Naive thymus-derived CD4-positive, alpha-beta T cell (primary cell): ENCODE measurements around the gene PAGR1. TPM values are rescaled to one million over a fixed set of nuclear protein-coding genes. Genes with fewer than 3 reads are reported as not detected.
"Not testable (repeated sequence)": the region's sequence is repeated elsewhere in the genome, so short reads cannot be mapped to it uniquely, and the experiment has no call there.

Experiments
- ATAC-seq: fragments of 150-1000 bp; cut with Tn5 transposase; 2 replicates; pipeline ENCODE4 v1.10.0; 2021; ENCODE audit warnings: mild to moderate bottlenecking, moderate library complexity
- CTCF ChIA-PET: fragments of 350-600 bp; sonication (Branson Sonifier 250); formaldehyde crosslinking; loops from one replicate; lab custom pipeline; 2021; ENCODE audit warnings: antibody characterized with exemption; lab: Charles Lee
- POLR2A ChIA-PET: fragments of 350-600 bp; sonication (Branson Sonifier 250); formaldehyde crosslinking; loops from one replicate; lab custom pipeline; 2021; ENCODE audit warnings: antibody characterized with exemption, inconsistent platforms; lab: Charles Lee
- DNase-seq, 9 donors: peaks; one replicate each; pipeline versions ENCODE4 v3.0.0 to v3.0.0-alpha.2; 2020 to 2022; ENCODE audit warnings: mixed read lengths in 1 of 9
- H3K27ac ChIP-seq: one replicate; pipeline ENCODE4 v1.7.0; 2013; ENCODE audit warnings: mild to moderate bottlenecking, low read depth, low read length, moderate library complexity
- H3K27me3 ChIP-seq, 2 donors: one replicate each; pipeline ENCODE4 v1.7.0; 2013; ENCODE audit warnings: low read length in 2 of 2, mild to moderate bottlenecking in 2 of 2, moderate library complexity in 2 of 2; ENCODE audit not compliant: control insufficient read depth in 2 of 2, insufficient read depth in 2 of 2
- H3K36me3 ChIP-seq, 3 experiments: 1 replicate in 2 of 3; 2 replicates in 1 of 3; pipeline ENCODE4 v1.7.0; 2013; ENCODE audit warnings: low read length in 3 of 3, mild to moderate bottlenecking in 3 of 3, moderate library complexity in 1 of 3; ENCODE audit not compliant: insufficient read depth in 3 of 3, control insufficient read depth in 2 of 3
- H3K4me1 ChIP-seq, 2 donors: one replicate each; pipeline ENCODE4 v1.7.0; 2013; ENCODE audit warnings: low read length in 2 of 2, mild to moderate bottlenecking in 2 of 2, moderate library complexity in 1 of 2; ENCODE audit not compliant: control insufficient read depth in 2 of 2, insufficient read depth in 2 of 2
- H3K4me3 ChIP-seq: 2 replicates; pipeline ENCODE4 v1.7.0; 2013; ENCODE audit warnings: mild to moderate bottlenecking, low read length
- H3K9me3 ChIP-seq, 3 experiments: 1 replicate in 2 of 3; 2 replicates in 1 of 3; pipeline ENCODE4 v1.7.0; 2013; ENCODE audit warnings: low read length in 3 of 3; ENCODE audit not compliant: control insufficient read depth in 2 of 3
- H3K27ac Mint-ChIP-seq, 9 donors: one replicate each; pipeline ENCODE4 v1.8.0; 2020 to 2022; ENCODE audit warnings: mixed read lengths in 9 of 9, mild to moderate bottlenecking in 8 of 9, moderate library complexity in 5 of 9, inconsistent platforms in 2 of 9
- H3K27me3 Mint-ChIP-seq, 5 donors: one replicate each; pipeline ENCODE4 v1.8.0; 2021 to 2022; ENCODE audit warnings: mixed read lengths in 5 of 5, mild to moderate bottlenecking in 1 of 5
- H3K36me3 Mint-ChIP-seq, 5 donors: one replicate each; pipeline ENCODE4 v1.8.0; 2020 to 2022; ENCODE audit warnings: mixed read lengths in 5 of 5, mild to moderate bottlenecking in 3 of 5, inconsistent platforms in 1 of 5
- H3K4me1 Mint-ChIP-seq, 7 donors: one replicate each; pipeline ENCODE4 v1.8.0; 2020 to 2022; ENCODE audit warnings: mixed read lengths in 7 of 7, mild to moderate bottlenecking in 3 of 7, inconsistent platforms in 1 of 7
- H3K4me3 Mint-ChIP-seq, 10 donors: one replicate each; pipeline ENCODE4 v1.8.0; 2020 to 2022; ENCODE audit warnings: mild to moderate bottlenecking in 10 of 10, mixed read lengths in 10 of 10, moderate library complexity in 6 of 10, inconsistent platforms in 2 of 10
- H3K9me3 Mint-ChIP-seq, 11 donors: one replicate each; pipeline ENCODE4 v1.8.0; 2020 to 2022; ENCODE audit warnings: mixed read lengths in 11 of 11, mild to moderate bottlenecking in 4 of 11, inconsistent platforms in 1 of 11, moderate library complexity in 1 of 11
- intact Hi-C, 2 donors: fragments of 100-400 bp; cut with micrococcal nuclease; formaldehyde crosslinking; loops; one replicate each; pipeline ENCODE4 v1.15.1; 2023
- polyA plus RNA-seq, 2 donors: library from polyadenylated mRNA; unstranded; fragments of 300-500 nt; fragmentation: Illumina TruSeq; gene quantifications; one replicate each; pipeline ENCODE4 v1.2.3, GENCODE V29; 2021
- total RNA-seq, 6 experiments: library from RNA in 5 of 6; stranded (reverse) in 5 of 6; gene quantifications; 1 replicate in 5 of 6; 2 replicates in 1 of 6; pipeline ENCODE4 v1.2.3 and lab custom pipeline; 2021 to 2026

The PAGR1 gene
- total and polyA plus RNA-seq, 7 experiments from 2014 or later = 17.5 to 62.6 (median 37.2) TPM

- H3K4me1 Mint-ChIP-seq = peaks cover 0 to 4% (median 2%) of the 10 kb centered on the region in 7 donors
- Histone ChIP-seq H3K27me3 (no peaks in the 10 kb centered on the region), H3K4me3 (no peak overlapping the region), H3K9me3 (no peaks in the 10 kb centered on the region), H3K36me3 (no peaks in the 10 kb centered on the region), H3K27ac (no peak overlapping the region), H3K4me1 (no peaks in the 10 kb centered on the region)
- no peak overlapping the region for H3K27ac Mint-ChIP-seq
- intact Hi-C loops = no loop called here
- POLR2A ChIA-PET = interaction anchor here (0.6 to 0.8 kb wide), 2 partner anchors 11 to 17 kb away, joined by 4 read pairs; no protein-coding TSS in a partner anchor
- H3K9me3 Mint-ChIP-seq = no peaks in the 10 kb centered on the region
- CTCF ChIA-PET = interaction anchor here (0.6 kb wide), 1 partner anchor 224 kb away, joined by 3 read pairs; no protein-coding TSS in a partner anchor
- H3K4me3 Mint-ChIP-seq = no peak overlapping the region
- DNase-seq = no peak
- peaks cover 0 to 3% (median 0%) of the 10 kb centered on the region in 5 donors for H3K27me3 Mint-ChIP-seq
- ATAC-seq = no peak
- H3K36me3 Mint-ChIP-seq = no peaks in the 10 kb centered on the region
These were observed 52.6 kb downstream of the PAGR1 start for GRCh38 chr16:29868396-29869009.

GRCh38 chr16:29869067-29869466 lies 53.1 kb downstream of the PAGR1 start:
- H3K27ac Mint-ChIP-seq, DNase-seq, H3K4me1 Mint-ChIP-seq, ATAC-seq, H3K4me3 Mint-ChIP-seq, H3K36me3 Mint-ChIP-seq, H3K36me3 ChIP-seq, H3K9me3 ChIP-seq, intact Hi-C loops, POLR2A ChIA-PET, H3K4me3 ChIP-seq, H3K27ac ChIP-seq, CTCF ChIA-PET, H3K27me3 Mint-ChIP-seq, H3K4me1 ChIP-seq, H3K9me3 Mint-ChIP-seq, H3K27me3 ChIP-seq: not testable (repeated sequence)

Other genes starting within 250 kb of the PAGR1 start
- 100 to 1,000 TPM in 4 of 5 experiments, 10 to 100 TPM in 1; 79.5 to 333 (median 124) TPM for gene SPN, start 152.9 kb upstream of the PAGR1 start, total RNA-seq
- 100 to 1,000 TPM in 1 of 2 donors, 10 to 100 TPM in 1; 96.0 to 183 TPM for gene SPN, start 152.9 kb upstream of the PAGR1 start, polyA plus RNA-seq
- gene QPRT, start 137.0 kb upstream of the PAGR1 start, total RNA-seq = 1 to 10 TPM in 3 of 5 experiments, under 1 TPM in 2; 0.57 to 6.5 (median 1.4) TPM
- gene QPRT, start 137.0 kb upstream of the PAGR1 start, polyA plus RNA-seq = under 1 TPM; 0.54 to 0.66 TPM
- 100 to 1,000 TPM in 4 of 5 experiments, 10 to 100 TPM in 1; 63.9 to 228 (median 151) TPM for gene C16orf54, start 70.2 kb upstream of the PAGR1 start, total RNA-seq
- gene C16orf54, start 70.2 kb upstream of the PAGR1 start, polyA plus RNA-seq = 10 to 100 TPM; 43.2 to 44.1 TPM
- gene ZG16, start 37.9 kb upstream of the PAGR1 start, total RNA-seq = not detected
- gene ZG16, start 37.9 kb upstream of the PAGR1 start, polyA plus RNA-seq = not detected
- 100 to 1,000 TPM in 1 of 5 experiments, 10 to 100 TPM in 4; 62.5 to 141 (median 81.3) TPM for gene KIF22, start 25.4 kb upstream of the PAGR1 start, total RNA-seq
- gene KIF22, start 25.4 kb upstream of the PAGR1 start, polyA plus RNA-seq = 10 to 100 TPM; 36.9 to 50.7 TPM
- 100 to 1,000 TPM; 192 to 424 (median 259) TPM for gene MAZ, start 9.6 kb upstream of the PAGR1 start, total RNA-seq
- gene MAZ, start 9.6 kb upstream of the PAGR1 start, polyA plus RNA-seq = 10 to 100 TPM; 36.9 to 44.5 TPM
- gene PRRT2, start 4.0 kb upstream of the PAGR1 start, total RNA-seq = 1 to 10 TPM; 1.9 to 4.6 (median 2.8) TPM
- gene PRRT2, start 4.0 kb upstream of the PAGR1 start, polyA plus RNA-seq = under 1 TPM in 1 of 2 donors, not detected in 1; 0.07 TPM
- 100 to 1,000 TPM; 130 to 221 (median 150) TPM for gene MVP, start 4.3 kb downstream of the PAGR1 start, total RNA-seq
- gene MVP, start 4.3 kb downstream of the PAGR1 start, polyA plus RNA-seq = 100 to 1,000 TPM; 118 to 183 TPM
- 10 to 100 TPM; 36.5 to 92.0 (median 69.9) TPM for gene CDIPT, start 47.1 kb downstream of the PAGR1 start, total RNA-seq
- gene CDIPT, start 47.1 kb downstream of the PAGR1 start, polyA plus RNA-seq = 100 to 1,000 TPM in 1 of 2 donors, 10 to 100 TPM in 1; 96.3 to 127 TPM
- gene SEZ6L2, start 83.4 kb downstream of the PAGR1 start, total RNA-seq = under 1 TPM in 1 of 5 experiments, not detected in 4; 0.19 TPM
- not detected for gene SEZ6L2, start 83.4 kb downstream of the PAGR1 start, polyA plus RNA-seq
- gene ASPHD1, start 84.3 kb downstream of the PAGR1 start, total RNA-seq = under 1 TPM in 1 of 5 experiments, not detected in 4; 0.27 TPM
- gene ASPHD1, start 84.3 kb downstream of the PAGR1 start, polyA plus RNA-seq = not detected
- gene KCTD13, start 110.1 kb downstream of the PAGR1 start, total RNA-seq = 10 to 100 TPM; 40.7 to 81.1 (median 45.9) TPM
- gene KCTD13, start 110.1 kb downstream of the PAGR1 start, polyA plus RNA-seq = 10 to 100 TPM in 1 of 2 donors, 1 to 10 TPM in 1; 8.7 to 15.9 TPM
- gene TMEM219, start 145.9 kb downstream of the PAGR1 start, total RNA-seq = 10 to 100 TPM; 64.3 to 89.7 (median 74.0) TPM
- gene TMEM219, start 145.9 kb downstream of the PAGR1 start, polyA plus RNA-seq = 100 to 1,000 TPM; 205 to 212 TPM
- gene TAOK2, start 157.7 kb downstream of the PAGR1 start, total RNA-seq = 10 to 100 TPM; 19.4 to 48.5 (median 42.9) TPM
- gene TAOK2, start 157.7 kb downstream of the PAGR1 start, polyA plus RNA-seq = 1 to 10 TPM; 2.9 to 8.1 TPM
- 10 to 100 TPM; 14.4 to 37.6 (median 17.2) TPM for gene HIRIP3, start 179.5 kb downstream of the PAGR1 start, total RNA-seq
- gene HIRIP3, start 179.5 kb downstream of the PAGR1 start, polyA plus RNA-seq = 10 to 100 TPM; 22.6 to 32.9 TPM
- gene INO80E, start 180.1 kb downstream of the PAGR1 start, total RNA-seq = 100 to 1,000 TPM in 2 of 5 experiments, 10 to 100 TPM in 3; 71.7 to 141 (median 95.8) TPM
- gene INO80E, start 180.1 kb downstream of the PAGR1 start, polyA plus RNA-seq = 1 to 10 TPM; 4.3 to 9.3 TPM
- under 1 TPM in 2 of 5 experiments, not detected in 3; 0.46 to 0.54 TPM for gene DOC2A, start 194.9 kb downstream of the PAGR1 start, total RNA-seq
- under 1 TPM in 1 of 2 donors, not detected in 1; 0.18 TPM for gene DOC2A, start 194.9 kb downstream of the PAGR1 start, polyA plus RNA-seq
- not detected for gene C16orf92, start 207.0 kb downstream of the PAGR1 start, total RNA-seq
- not detected for gene C16orf92, start 207.0 kb downstream of the PAGR1 start, polyA plus RNA-seq
- gene TLCD3B, start 215.1 kb downstream of the PAGR1 start, total RNA-seq = 1 to 10 TPM in 2 of 5 experiments, not detected in 3; 1.2 to 2.3 TPM
- gene TLCD3B, start 215.1 kb downstream of the PAGR1 start, polyA plus RNA-seq = not detected
- 1,000 to 10,000 TPM in 1 of 5 experiments, 100 to 1,000 TPM in 4; 356 to 1,619 (median 584) TPM for gene ALDOA, start 249.6 kb downstream of the PAGR1 start, total RNA-seq
- 1,000 to 10,000 TPM in 1 of 2 donors, 100 to 1,000 TPM in 1; 955 to 1,316 TPM for gene ALDOA, start 249.6 kb downstream of the PAGR1 start, polyA plus RNA-seq